KMS-11 (cell line): Measurements from ENCODE around the gene MFSD1.

Experiments used
- H2AFZ ChIP-seq: fragments of 200-600 bp; sonication (generic); 2 replicates; pipeline ENCODE4 v1.6.1; 2016; ENCODE audit warnings: antibody characterized with exemption, mixed run types, low read depth
- H3K27ac ChIP-seq: fragments of 200-600 bp; sonication (generic); 2 replicates; pipeline ENCODE4 v1.6.1; 2016; ENCODE audit warnings: mild to moderate bottlenecking, mixed run types
- H3K27me3 ChIP-seq: fragments of 200-600 bp; sonication (generic); 2 replicates; pipeline ENCODE4 v1.6.1; 2017; ENCODE audit warnings: mild to moderate bottlenecking, low read depth, mixed run types, moderate library complexity; ENCODE audit not compliant: insufficient read depth
- H3K36me3 ChIP-seq: fragments of 200-600 bp; sonication (generic); 2 replicates; pipeline ENCODE4 v1.6.1; 2017; ENCODE audit warnings: mild to moderate bottlenecking, mixed run types; ENCODE audit not compliant: insufficient read depth
- H3K4me1 ChIP-seq: fragments of 200-600 bp; sonication (generic); 2 replicates; pipeline ENCODE4 v1.6.1; 2016; ENCODE audit warnings: mild to moderate bottlenecking, low read depth, mixed run types; ENCODE audit not compliant: poor library complexity, severe bottlenecking
- H3K4me2 ChIP-seq: fragments of 200-600 bp; sonication (generic); 2 replicates; pipeline ENCODE4 v1.7.0; 2016; ENCODE audit warnings: mild to moderate bottlenecking, mixed run types
- H3K4me3 ChIP-seq: fragments of 200-600 bp; sonication (generic); IDR thresholded peaks from 2 replicates; pipeline ENCODE4 v1.6.1; 2017; ENCODE audit warnings: low read depth, low read length, mixed read lengths; ENCODE audit not compliant: insufficient read depth
- H3K79me2 ChIP-seq: fragments of 200-600 bp; sonication (generic); 2 replicates; pipeline ENCODE4 v1.6.1; 2016; ENCODE audit warnings: low read depth, mixed run types; ENCODE audit not compliant: insufficient read depth
- H3K9ac ChIP-seq: fragments of 200-600 bp; sonication (generic); 2 replicates; pipeline ENCODE4 v1.6.1; 2016; ENCODE audit warnings: mild to moderate bottlenecking, mixed run types
- H4K20me1 ChIP-seq: fragments of 200-600 bp; sonication (generic); 2 replicates; pipeline ENCODE4 v1.6.1; 2016; ENCODE audit warnings: mild to moderate bottlenecking, mixed run types; ENCODE audit not compliant: insufficient read depth
- TF ChIP-seq, protein P1 (sequence below): fragments of 200-600 bp; sonication (generic); conservative IDR thresholded peaks from 2 replicates; pipeline ENCODE4 v1.6.1; 2017; ENCODE audit warnings: low read depth, mild to moderate bottlenecking, antibody characterized with exemption, low read length, moderate library complexity, mixed read lengths

MFSD1 gene

DNA sequence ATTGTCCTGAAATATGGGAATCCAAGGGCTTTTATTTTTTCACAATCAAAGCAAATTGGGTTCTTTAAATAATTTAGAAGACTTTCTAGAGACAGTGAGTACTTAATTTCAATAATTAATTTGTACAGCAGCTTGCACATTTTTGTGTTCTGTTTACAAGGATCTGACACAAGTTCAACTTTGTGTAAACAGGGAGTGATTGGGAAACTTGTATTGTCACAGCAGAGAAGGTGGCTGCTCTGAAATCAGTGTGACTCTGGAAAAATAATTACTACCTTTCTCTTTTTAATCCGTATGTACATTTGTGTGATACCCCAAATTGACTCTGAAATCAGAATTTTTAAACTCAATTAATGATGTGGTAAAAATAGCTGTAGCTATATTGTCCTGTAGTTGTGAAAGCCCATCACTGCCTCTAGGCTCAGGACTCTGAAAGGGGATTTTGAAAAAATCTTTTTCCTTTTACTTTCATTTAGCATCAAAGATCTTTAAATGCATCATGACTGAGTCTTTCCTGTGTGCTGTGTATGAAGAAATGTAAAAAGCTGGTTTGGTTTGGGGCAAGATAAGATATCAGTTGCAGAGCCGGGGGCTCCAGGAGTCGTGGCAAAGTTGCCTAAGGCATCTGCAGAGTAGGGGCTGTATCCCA is 45.1 kb downstream of the MFSD1 start:
- Histone ChIP-seq H3K27ac (no peak overlapping the region), H3K79me2 (no peaks in the 10 kb centered on the region), H3K4me1 (peaks cover 12% of the 10 kb centered on the region), H3K36me3 (no peaks in the 10 kb centered on the region), H3K4me3 (no peak overlapping the region), H4K20me1 (no peaks in the 10 kb centered on the region), H3K4me2 (no peak overlapping the region), H2AFZ (no peak overlapping the region), H3K9ac (no peak overlapping the region), H3K27me3 (no peaks in the 10 kb centered on the region)
- TF ChIP-seq, protein P1, sequence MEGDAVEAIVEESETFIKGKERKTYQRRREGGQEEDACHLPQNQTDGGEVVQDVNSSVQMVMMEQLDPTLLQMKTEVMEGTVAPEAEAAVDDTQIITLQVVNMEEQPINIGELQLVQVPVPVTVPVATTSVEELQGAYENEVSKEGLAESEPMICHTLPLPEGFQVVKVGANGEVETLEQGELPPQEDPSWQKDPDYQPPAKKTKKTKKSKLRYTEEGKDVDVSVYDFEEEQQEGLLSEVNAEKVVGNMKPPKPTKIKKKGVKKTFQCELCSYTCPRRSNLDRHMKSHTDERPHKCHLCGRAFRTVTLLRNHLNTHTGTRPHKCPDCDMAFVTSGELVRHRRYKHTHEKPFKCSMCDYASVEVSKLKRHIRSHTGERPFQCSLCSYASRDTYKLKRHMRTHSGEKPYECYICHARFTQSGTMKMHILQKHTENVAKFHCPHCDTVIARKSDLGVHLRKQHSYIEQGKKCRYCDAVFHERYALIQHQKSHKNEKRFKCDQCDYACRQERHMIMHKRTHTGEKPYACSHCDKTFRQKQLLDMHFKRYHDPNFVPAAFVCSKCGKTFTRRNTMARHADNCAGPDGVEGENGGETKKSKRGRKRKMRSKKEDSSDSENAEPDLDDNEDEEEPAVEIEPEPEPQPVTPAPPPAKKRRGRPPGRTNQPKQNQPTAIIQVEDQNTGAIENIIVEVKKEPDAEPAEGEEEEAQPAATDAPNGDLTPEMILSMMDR = no peak

DNA sequence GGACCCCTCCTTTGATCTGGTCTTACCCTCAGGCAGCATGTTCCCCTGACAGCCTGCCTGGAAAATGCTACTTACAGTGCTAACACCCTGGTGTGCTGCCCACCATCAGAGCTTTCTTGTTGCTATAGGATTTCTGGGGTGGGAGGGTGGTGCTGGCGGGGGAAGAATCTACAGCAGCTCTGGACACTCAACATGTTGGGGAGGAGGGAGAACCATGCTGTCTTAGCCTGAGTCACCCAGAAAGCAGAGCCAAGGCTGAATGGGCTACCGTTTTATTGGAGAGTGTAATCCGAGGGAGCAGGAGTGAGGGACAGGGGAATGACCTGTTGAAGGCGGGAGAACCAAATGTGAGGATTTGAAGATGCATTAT is 45.6 kb downstream of the MFSD1 start:
- no peak overlapping the region for H3K9ac ChIP-seq
- no peak overlapping the region for H3K4me2 ChIP-seq
- no peaks in the 10 kb centered on the region for H4K20me1 ChIP-seq
- H3K27ac ChIP-seq = no peak overlapping the region
- no peak overlapping the region for H3K4me3 ChIP-seq
- H3K4me1 ChIP-seq = peaks cover 12% of the 10 kb centered on the region
- H3K79me2 ChIP-seq = no peaks in the 10 kb centered on the region
- no peaks in the 10 kb centered on the region for H3K27me3 ChIP-seq
- TF ChIP-seq, protein P1 = no peak
- no peak overlapping the region for H2AFZ ChIP-seq
- no peaks in the 10 kb centered on the region for H3K36me3 ChIP-seq

- Histone ChIP-seq H3K4me1 (peaks cover 12% of the 10 kb centered on the region), H4K20me1 (no peaks in the 10 kb centered on the region), H3K4me3 (no peak overlapping the region), H3K36me3 (no peaks in the 10 kb centered on the region), H2AFZ (no peak overlapping the region), H3K79me2 (no peaks in the 10 kb centered on the region), H3K4me2 (no peak overlapping the region), H3K27ac (no peak overlapping the region), H3K27me3 (no peaks in the 10 kb centered on the region), H3K9ac (no peak overlapping the region)
- TF ChIP-seq, protein P1 = no peak
Measured at GRCh38 chr3:158847885-158848284, 46.0 kb downstream of the MFSD1 start.

DNA sequence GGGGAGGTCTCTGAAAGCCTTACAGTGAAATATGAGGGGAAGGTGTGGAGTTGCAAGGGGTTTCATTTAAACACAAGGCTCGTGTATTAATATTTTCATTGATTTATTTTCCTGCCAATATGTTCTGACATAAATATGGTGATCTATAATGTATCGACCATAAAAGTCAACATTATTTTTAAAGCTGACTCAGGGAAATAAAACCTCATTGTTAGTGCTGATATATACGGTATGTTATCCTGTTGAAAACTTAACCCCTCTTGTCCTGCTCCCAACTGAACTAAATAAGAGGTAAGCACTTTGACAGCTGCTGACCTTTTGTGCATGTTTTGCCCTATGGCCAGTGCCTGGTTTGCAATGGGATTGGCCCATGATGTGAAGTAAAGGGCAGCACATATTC is 47.9 kb downstream of the MFSD1 start:
- TF ChIP-seq, protein P1 = no peak
- Histone ChIP-seq H3K27me3 (no peaks in the 10 kb centered on the region), H4K20me1 (no peaks in the 10 kb centered on the region), H3K9ac (no peak overlapping the region), H3K36me3 (no peaks in the 10 kb centered on the region), H3K4me2 (no peak overlapping the region), H3K4me1 (peaks cover 12% of the 10 kb centered on the region), H3K79me2 (no peaks in the 10 kb centered on the region), H2AFZ (no peak overlapping the region), H3K4me3 (no peak overlapping the region), H3K27ac (no peak overlapping the region)
